Activated CD8-positive, alpha-beta T cell treated with anti-CD3 and anti-CD28 coated beads, Interleukin-2, amount 10 ng/mL, durations not matched to agents 7 days and 5 days (primary cell): Measurements from ENCODE around the gene SLC38A10. TPM values are rescaled to one million over a fixed set of nuclear protein-coding genes. Genes with fewer than 3 reads are reported as not detected.

Experiments
- ATAC-seq: fragments of 150-1000 bp; cut with Tn5 transposase; one replicate; pipeline ENCODE4 v1.10.0; 2021; ENCODE audit warnings: moderate library complexity
- CTCF ChIA-PET: fragments of 350-600 bp; sonication (Branson Sonifier 250); formaldehyde crosslinking; loops from one replicate; lab custom pipeline; 2021; ENCODE audit warnings: antibody characterized with exemption; lab: Charles Lee
- POLR2A ChIA-PET: fragments of 350-600 bp; sonication (Branson Sonifier 250); formaldehyde crosslinking; loops from one replicate; lab custom pipeline; 2021; ENCODE audit warnings: antibody characterized with exemption; lab: Charles Lee
- DNase-seq: peaks from one replicate; pipeline ENCODE4 v3.0.0-alpha.2; 2020
- H3K27ac Mint-ChIP-seq: one replicate; pipeline ENCODE4 v1.8.0; 2021; ENCODE audit warnings: mild to moderate bottlenecking, mixed read lengths
- H3K27me3 Mint-ChIP-seq: one replicate; pipeline ENCODE4 v1.8.0; 2021; ENCODE audit warnings: low read depth, mixed read lengths
- H3K36me3 Mint-ChIP-seq: one replicate; pipeline ENCODE4 v1.8.0; 2021; ENCODE audit warnings: low read depth, mixed read lengths
- H3K4me1 Mint-ChIP-seq: one replicate; pipeline ENCODE4 v1.8.0; 2021; ENCODE audit warnings: low read depth, mixed read lengths
- H3K4me3 Mint-ChIP-seq: one replicate; pipeline ENCODE4 v1.8.0; 2021; ENCODE audit warnings: mild to moderate bottlenecking, mixed read lengths
- H3K9me3 Mint-ChIP-seq: one replicate; pipeline ENCODE4 v1.8.0; 2022; ENCODE audit warnings: mixed read lengths; ENCODE audit not compliant: insufficient read depth
- total RNA-seq, 2 experiments: library from RNA; stranded (reverse); gene quantifications; one replicate each; pipeline ENCODE4 v1.2.3, GENCODE V29; 2021

Gene SLC38A10
- total RNA-seq, 2 experiments from 2014 or later, result 78.5 to 83.5 TPM

- no peak for DNase-seq
- Mint-ChIP-seq H3K36me3 (no peaks in the 10 kb centered on the region), H3K4me3 (no peak overlapping the region), H3K27me3 (peaks cover 3% of the 10 kb centered on the region), H3K9me3 (no peaks in the 10 kb centered on the region), H3K27ac (no peak overlapping the region), H3K4me1 (peaks cover 13% of the 10 kb centered on the region)
- ATAC-seq, result no peak
- POLR2A ChIA-PET, result no interaction called here
- CTCF ChIA-PET, result interaction anchor here (1.1 kb wide), 1 partner anchor 185 kb away, joined by 3 read pairs; no protein-coding TSS in a partner anchor
Measured at GRCh38 chr17:81299846-81300585, 4.9 kb upstream of the SLC38A10 start.

- CTCF ChIA-PET, result interaction anchor here (1.1 kb wide), 1 partner anchor 185 kb away, joined by 3 read pairs; no protein-coding TSS in a partner anchor
Measured at GRCh38 chr17:81298991-81299738, 4.1 kb upstream of the SLC38A10 start.

GRCh38 chr17:81298325-81298990, 3.4 kb upstream of the SLC38A10 start:
- H3K9me3 Mint-ChIP-seq, result no peaks in the 10 kb centered on the region
- ChIA-PET CTCF (interaction anchor here (1.1 kb wide), 1 partner anchor 186 kb away, joined by 3 read pairs; no protein-coding TSS in a partner anchor), POLR2A (no interaction called here)
- H3K36me3 Mint-ChIP-seq, result peaks cover 8% of the 10 kb centered on the region
- peaks cover 22% of the 10 kb centered on the region for H3K4me1 Mint-ChIP-seq
- H3K27ac Mint-ChIP-seq, result no peak overlapping the region
- DNase-seq (no peak), ATAC-seq (no peak)
- H3K4me3 Mint-ChIP-seq, result no peak overlapping the region
- peaks cover 3% of the 10 kb centered on the region for H3K27me3 Mint-ChIP-seq

More at GRCh38 chr17:81298991-81299738, 4.1 kb upstream of the SLC38A10 start:
- ATAC-seq (no peak), DNase-seq (no peak)
- Mint-ChIP-seq H3K27me3 (peaks cover 3% of the 10 kb centered on the region), H3K4me3 (no peak overlapping the region), H3K4me1 (peaks cover 16% of the 10 kb centered on the region), H3K27ac (no peak overlapping the region), H3K36me3 (peaks cover 3% of the 10 kb centered on the region), H3K9me3 (no peaks in the 10 kb centered on the region)
- POLR2A ChIA-PET, result no interaction called here

GRCh38 chr17:81295676-81296381, 722 bp upstream of the SLC38A10 start:
- H3K9me3 Mint-ChIP-seq, result no peaks in the 10 kb centered on the region
- H3K27me3 Mint-ChIP-seq, result peaks cover 3% of the 10 kb centered on the region
- DNase-seq (peak; percentile 68), ATAC-seq (peak; percentile 43)
- ChIA-PET POLR2A (interaction anchor here (1.0 to 1.6 kb wide), 7 partner anchors 9 to 213 kb away, joined by 3 to 10 read pairs (median 4); partner anchors contain the start of genes NDUFAF8 and TEPSIN), CTCF (interaction anchor here (0.8 to 2.5 kb wide), 9 partner anchors 10 to 305 kb away, joined by 3 to 16 read pairs (median 4); partner anchors contain the start of gene TEPSIN)
- peaks cover 36% of the 10 kb centered on the region for H3K4me1 Mint-ChIP-seq
- peaks cover 14% of the 10 kb centered on the region for H3K36me3 Mint-ChIP-seq
- H3K4me3 Mint-ChIP-seq, result peak overlapping the region; percentile 94
- H3K27ac Mint-ChIP-seq, result peak overlapping the region; percentile 96

DNA sequence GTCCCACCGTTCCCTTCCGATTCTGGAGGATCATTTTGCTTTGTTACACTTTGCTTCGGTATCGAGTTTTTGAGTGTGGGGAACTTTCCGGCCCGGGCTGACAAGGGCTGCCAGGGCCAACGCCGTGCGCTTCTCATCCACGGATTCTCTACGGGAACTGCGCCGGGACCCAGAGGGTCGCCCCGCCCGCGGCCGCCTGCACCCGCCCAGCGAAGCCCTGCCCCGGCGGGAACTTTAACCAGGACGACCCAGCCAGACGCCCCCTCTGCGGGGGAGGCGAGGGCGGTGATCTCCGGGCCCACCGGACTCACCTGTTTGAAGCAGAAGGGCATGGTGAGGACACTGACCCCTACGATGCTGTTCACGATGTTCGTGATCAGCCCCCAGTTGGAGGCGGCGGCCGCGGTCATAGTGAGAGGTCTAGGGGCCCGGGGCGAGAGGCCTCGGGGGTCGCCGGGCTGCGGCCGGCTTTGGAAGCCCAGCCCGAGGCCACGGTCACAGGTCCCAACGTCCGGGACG, 536 bp downstream of the SLC38A10 start:
- Mint-ChIP-seq H3K4me3 (peak overlapping the region; percentile 94), H3K27ac (peak overlapping the region; percentile 76), H3K9me3 (no peaks in the 10 kb centered on the region), H3K27me3 (peaks cover 3% of the 10 kb centered on the region), H3K4me1 (peaks cover 38% of the 10 kb centered on the region), H3K36me3 (peaks cover 21% of the 10 kb centered on the region)
- CTCF ChIA-PET, result interaction anchor here (0.8 to 4.6 kb wide), 8 partner anchors 9 to 306 kb away, joined by 3 to 24 read pairs (median 4); partner anchors contain the start of gene TEPSIN
- POLR2A ChIA-PET, result interaction anchor here (1.1 to 1.6 kb wide), 6 partner anchors 9 to 214 kb away, joined by 3 to 10 read pairs (median 4); partner anchors contain the start of genes NDUFAF8 and TEPSIN
- no peak for DNase-seq
- peak; percentile 3 for ATAC-seq

- no peaks in the 10 kb centered on the region for H3K9me3 Mint-ChIP-seq
- peaks cover 48% of the 10 kb centered on the region for H3K4me1 Mint-ChIP-seq
- POLR2A ChIA-PET, result interaction anchor here (0.6 to 0.7 kb wide), 2 partner anchors 161 to 192 kb away, joined by 3 read pairs; no protein-coding TSS in a partner anchor
- no peak for DNase-seq
- CTCF ChIA-PET, result interaction anchor here (0.6 to 4.6 kb wide), 9 partner anchors 10 to 309 kb away, joined by 3 to 24 read pairs (median 3); partner anchors contain the start of gene ACTG1
- no peaks in the 10 kb centered on the region for H3K27me3 Mint-ChIP-seq
- no peak for ATAC-seq
- H3K27ac Mint-ChIP-seq, result no peak overlapping the region
- peaks cover 32% of the 10 kb centered on the region for H3K36me3 Mint-ChIP-seq
- H3K4me3 Mint-ChIP-seq, result no peak overlapping the region
Measured at GRCh38 chr17:81292450-81292849, 2.7 kb downstream of the SLC38A10 start.

GRCh38 chr17:81291662-81292061, 3.4 kb downstream of the SLC38A10 start:
- POLR2A ChIA-PET, result interaction anchor here (0.7 kb wide), 1 partner anchor 193 kb away, joined by 3 read pairs; no protein-coding TSS in a partner anchor
- Mint-ChIP-seq H3K27ac (no peak overlapping the region), H3K4me3 (peak overlapping the region; percentile 23), H3K4me1 (peaks cover 55% of the 10 kb centered on the region), H3K27me3 (no peaks in the 10 kb centered on the region), H3K9me3 (no peaks in the 10 kb centered on the region), H3K36me3 (peaks cover 39% of the 10 kb centered on the region)
- DNase-seq (peak; percentile 79), ATAC-seq (peak; percentile 55)
- CTCF ChIA-PET, result interaction anchor here (0.6 to 4.6 kb wide), 8 partner anchors 9 to 310 kb away, joined by 3 to 24 read pairs (median 4); no protein-coding TSS in a partner anchor

DNA sequence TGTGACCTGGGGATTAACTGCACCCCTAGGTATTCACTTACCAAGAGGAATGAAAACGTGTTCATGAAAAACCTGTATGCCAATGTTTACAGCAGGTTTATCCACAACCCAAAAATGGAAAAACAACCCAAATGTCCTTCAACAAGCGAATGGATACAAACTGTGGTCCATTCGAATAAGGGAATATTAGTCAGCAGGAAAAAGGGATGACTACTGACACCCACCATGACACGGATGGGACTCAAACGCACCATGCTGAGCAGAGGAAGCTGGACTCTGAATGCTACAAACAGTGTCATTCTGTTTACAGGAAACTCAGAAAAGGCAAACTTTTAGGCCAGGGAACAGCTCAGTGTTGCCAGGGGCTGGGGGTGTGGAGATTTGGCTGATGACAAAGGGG, 4.9 kb downstream of the SLC38A10 start:
- H3K4me1 Mint-ChIP-seq, result peaks cover 58% of the 10 kb centered on the region
- no peak for DNase-seq
- H3K36me3 Mint-ChIP-seq, result peaks cover 39% of the 10 kb centered on the region
- ATAC-seq, result no peak
- H3K27me3 Mint-ChIP-seq, result no peaks in the 10 kb centered on the region
- no peaks in the 10 kb centered on the region for H3K9me3 Mint-ChIP-seq
- CTCF ChIA-PET, result interaction anchor here (0.6 to 4.6 kb wide), 3 partner anchors 194 to 1039 kb away, joined by 3 to 24 read pairs (median 6); no protein-coding TSS in a partner anchor
- POLR2A ChIA-PET, result no interaction called here
- no peak overlapping the region for H3K27ac Mint-ChIP-seq
- H3K4me3 Mint-ChIP-seq, result no peak overlapping the region

DNA sequence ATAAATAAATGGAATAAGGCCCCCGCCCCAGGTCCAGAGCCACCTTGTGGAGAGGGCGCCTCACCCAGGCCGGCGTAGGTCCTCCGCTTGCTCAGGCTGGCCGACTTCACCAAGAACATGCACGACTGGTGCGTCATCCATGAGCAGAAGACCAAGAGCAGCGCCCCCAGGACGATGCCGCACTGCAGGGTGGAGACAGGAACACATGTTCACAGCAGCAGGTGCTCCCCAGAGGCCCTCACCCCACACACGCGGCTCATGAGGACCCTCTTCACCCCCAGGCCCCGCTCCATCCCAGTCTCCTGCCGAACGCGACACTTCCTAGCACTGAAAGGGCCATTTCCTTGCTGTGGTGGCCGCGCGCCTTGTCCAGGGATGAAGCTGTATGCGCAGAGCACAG, 5.5 kb downstream of the SLC38A10 start:
- Mint-ChIP-seq H3K9me3 (no peaks in the 10 kb centered on the region), H3K4me3 (no peak overlapping the region), H3K27ac (no peak overlapping the region), H3K4me1 (peaks cover 63% of the 10 kb centered on the region), H3K27me3 (no peaks in the 10 kb centered on the region), H3K36me3 (peaks cover 44% of the 10 kb centered on the region)
- DNase-seq (no peak), ATAC-seq (no peak)
- POLR2A ChIA-PET, result no interaction called here
- CTCF ChIA-PET, result interaction anchor here (0.6 kb wide), 1 partner anchor 1038 kb away, joined by 3 read pairs; no protein-coding TSS in a partner anchor

DNA sequence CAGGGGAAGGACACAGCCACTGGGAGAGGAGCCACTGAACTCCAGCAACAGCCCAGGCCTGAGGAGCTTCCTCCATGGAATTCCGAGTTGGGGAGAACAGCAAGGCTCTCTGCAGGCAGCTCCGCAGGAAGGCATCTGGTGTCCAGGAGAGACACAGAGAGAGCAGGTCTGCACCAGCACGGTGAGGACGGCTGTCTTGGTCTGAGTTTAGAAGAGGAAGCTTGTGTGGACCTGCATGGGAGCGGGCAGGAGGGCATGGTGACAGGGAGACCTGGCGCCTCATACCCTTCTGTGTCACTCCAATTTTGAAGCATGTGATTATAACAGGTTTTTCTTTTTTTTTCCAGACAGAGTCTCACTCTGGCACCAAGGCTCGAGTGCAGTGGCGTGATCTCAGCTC, 6.4 kb downstream of the SLC38A10 start:
- H3K4me3 Mint-ChIP-seq, result no peak overlapping the region
- no peaks in the 10 kb centered on the region for H3K27me3 Mint-ChIP-seq
- ChIA-PET CTCF (interaction anchor here (1.1 kb wide), 1 partner anchor 196 kb away, joined by 4 read pairs; no protein-coding TSS in a partner anchor), POLR2A (no interaction called here)
- no peak for DNase-seq
- H3K4me1 Mint-ChIP-seq, result peaks cover 62% of the 10 kb centered on the region
- no peaks in the 10 kb centered on the region for H3K9me3 Mint-ChIP-seq
- peak overlapping the region; percentile 86 for H3K27ac Mint-ChIP-seq
- H3K36me3 Mint-ChIP-seq, result peaks cover 44% of the 10 kb centered on the region
- ATAC-seq, result no peak
